Measurements from ENCODE around the gene NUP43.
"Not testable (repeated sequence)": the region's sequence is repeated elsewhere in the genome, so short reads cannot be mapped to it uniquely, and the experiment has no call there.

The NUP43 gene

GRCh38 chr6:149766156-149766769 is 19.9 kb upstream of the NUP43 start:
- no peak overlapping the region for H3K9ac ChIP-seq
- no peak overlapping the region for H3K27ac ChIP-seq
- H4K20me1 ChIP-seq = peaks cover 35% of the 10 kb centered on the region
- H3K9me3 ChIP-seq = peaks cover 35% of the 10 kb centered on the region
- no peak overlapping the region for H3K4me3 ChIP-seq
- H3K27me3 ChIP-seq = no peaks in the 10 kb centered on the region
- no peak for TF ChIP-seq Cebpa-rat (IDR thresholded peaks at IDR 0.05)
- peaks cover 6% of the 10 kb centered on the region; the same call in 1 of the 2 replicates for H3K4me1 ChIP-seq
- H3K4me2 ChIP-seq = no peak overlapping the region
- peaks cover 68% of the 10 kb centered on the region for H3K36me3 ChIP-seq

DNA sequence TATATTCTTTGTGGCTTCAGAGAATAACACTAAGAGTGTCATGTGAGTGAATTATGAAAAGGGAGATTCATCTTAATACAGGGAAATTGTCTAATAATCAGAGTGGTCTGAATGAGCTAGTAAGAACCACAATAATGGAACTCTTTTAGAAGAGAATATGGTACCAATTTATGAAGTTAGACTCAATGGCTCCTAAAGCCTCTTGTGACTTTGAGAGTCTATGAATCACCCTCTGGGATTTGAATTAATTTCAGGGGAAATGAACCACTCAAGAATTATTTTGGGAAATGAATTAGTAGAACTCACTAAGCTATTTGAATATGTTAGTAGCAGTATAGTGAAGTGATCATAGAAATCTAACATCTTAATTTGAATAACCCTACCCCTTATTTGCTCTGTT is 17.5 kb upstream of the NUP43 start:
- H3K4me2 ChIP-seq = no peak overlapping the region
- H3K27ac ChIP-seq = no peak overlapping the region
- H3K9me3 ChIP-seq = peaks cover 35% of the 10 kb centered on the region
- no peak overlapping the region for H3K9ac ChIP-seq
- H3K36me3 ChIP-seq = peaks cover 68% of the 10 kb centered on the region
- no peaks in the 10 kb centered on the region for H3K27me3 ChIP-seq
- peaks cover 11% of the 10 kb centered on the region; the same call in 1 of the 2 replicates for H3K4me1 ChIP-seq
- TF ChIP-seq Cebpa-rat (IDR thresholded peaks at IDR 0.05) = no peak
- peaks cover 43% of the 10 kb centered on the region; the same call in 1 of the 2 replicates for H4K20me1 ChIP-seq
- no peak overlapping the region for H3K4me3 ChIP-seq

DNA sequence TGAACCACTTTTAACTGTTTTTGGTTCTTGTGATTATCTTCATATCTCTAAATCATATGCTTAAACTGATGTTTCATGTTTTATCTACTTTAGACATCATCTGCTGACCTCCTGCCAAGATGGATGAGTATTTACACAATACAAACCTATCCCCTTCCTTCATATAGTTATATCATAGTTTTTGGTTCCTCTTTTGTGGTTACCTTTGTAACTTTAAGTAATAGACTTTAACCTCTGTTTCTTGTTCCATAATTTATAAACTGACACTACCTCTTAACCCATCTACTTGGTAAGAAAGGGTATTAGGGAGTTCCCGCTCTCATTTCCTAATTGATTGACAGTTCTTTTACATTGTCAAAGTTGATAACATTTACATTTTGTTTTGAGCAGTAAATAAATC is 15.1 kb upstream of the NUP43 start:
- Histone ChIP-seq H3K4me3 (no peak overlapping the region), H4K20me1 (peaks cover 55% of the 10 kb centered on the region), H3K4me1 (peaks cover 11% of the 10 kb centered on the region; the same call in 1 of the 2 replicates), H3K36me3 (peaks cover 60% of the 10 kb centered on the region), H3K4me2 (no peak overlapping the region), H3K27ac (no peak overlapping the region), H3K27me3 (no peaks in the 10 kb centered on the region), H3K9ac (no peak overlapping the region), H3K9me3 (peaks cover 23% of the 10 kb centered on the region)
- TF ChIP-seq Cebpa-rat (IDR thresholded peaks at IDR 0.05) = no peak

- Histone ChIP-seq H3K4me1 (peaks cover 28% of the 10 kb centered on the region), H3K4me2 (no peak overlapping the region), H3K4me3 (no peak overlapping the region), H4K20me1 (peaks cover 98% of the 10 kb centered on the region), H3K36me3 (peaks cover 50% of the 10 kb centered on the region), H3K27ac (no peak overlapping the region), H3K9ac (no peak overlapping the region), H3K9me3 (no peaks in the 10 kb centered on the region), H3K27me3 (no peaks in the 10 kb centered on the region)
- no peak for TF ChIP-seq Cebpa-rat (IDR thresholded peaks at IDR 0.05)
These were observed 9.9 kb upstream of the NUP43 start for GRCh38 chr6:149756261-149756636.

GRCh38 chr6:149755300-149756260 is 9.3 kb upstream of the NUP43 start:
- H3K27ac ChIP-seq = no peak overlapping the region
- peak overlapping the region; percentile 45 for H3K4me2 ChIP-seq
- H4K20me1 ChIP-seq = peaks cover 98% of the 10 kb centered on the region

GRCh38 chr6:149754548-149754947 is 8.2 kb upstream of the NUP43 start:
- Histone ChIP-seq H3K27me3 (no peaks in the 10 kb centered on the region), H3K4me2 (0 out of 2 replicates have a peak overlapping the region, but pooled peaks have one; percentile 45), H3K27ac (no peak overlapping the region), H3K4me1 (peaks cover 34% of the 10 kb centered on the region), H3K9me3 (no peaks in the 10 kb centered on the region), H3K4me3 (no peak overlapping the region), H4K20me1 (peaks cover 97% of the 10 kb centered on the region), H3K36me3 (peaks cover 36% of the 10 kb centered on the region), H3K9ac (no peak overlapping the region)
- no peak for TF ChIP-seq Cebpa-rat (IDR thresholded peaks at IDR 0.05)

More at GRCh38 chr6:149755300-149756260, 9.3 kb upstream of the NUP43 start:
- H3K27me3 ChIP-seq = no peaks in the 10 kb centered on the region
- no peak overlapping the region for H3K4me3 ChIP-seq
- H3K36me3 ChIP-seq = peaks cover 47% of the 10 kb centered on the region
- no peaks in the 10 kb centered on the region for H3K9me3 ChIP-seq
- TF ChIP-seq Cebpa-rat (IDR thresholded peaks at IDR 0.05) = no peak
- peak overlapping the region; percentile 22; the same call in 1 of the 2 replicates for H3K9ac ChIP-seq
- H3K4me1 ChIP-seq = peaks cover 30% of the 10 kb centered on the region

DNA sequence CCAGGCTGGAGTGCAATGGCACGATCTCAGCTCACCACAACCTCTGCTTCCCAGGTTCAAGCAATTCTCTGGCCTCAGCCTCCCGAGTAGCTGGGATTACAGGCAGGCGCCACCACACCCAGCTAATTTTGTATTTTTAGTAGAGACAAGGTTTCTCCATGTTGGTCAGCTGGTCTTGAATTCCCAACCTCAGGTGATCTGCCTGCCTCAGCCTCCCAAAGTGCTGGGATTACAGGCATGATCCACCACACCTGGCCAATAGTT is 7.0 kb upstream of the NUP43 start:
- H3K4me3 ChIP-seq, H3K27ac ChIP-seq, H3K9ac ChIP-seq, H3K9me3 ChIP-seq, H3K27me3 ChIP-seq, H3K4me2 ChIP-seq: not testable (repeated sequence)
- peaks cover 87% of the 10 kb centered on the region for H4K20me1 ChIP-seq
- H3K4me1 ChIP-seq = peaks cover 41% of the 10 kb centered on the region
- peaks cover 25% of the 10 kb centered on the region; the same call in 1 of the 2 replicates for H3K36me3 ChIP-seq

- peaks cover 42% of the 10 kb centered on the region for H3K4me1 ChIP-seq
- peaks cover 81% of the 10 kb centered on the region for H4K20me1 ChIP-seq
- H3K27me3 ChIP-seq = no peaks in the 10 kb centered on the region
- TF ChIP-seq Cebpa-rat (IDR thresholded peaks at IDR 0.05) = no peak
- no peaks in the 10 kb centered on the region for H3K9me3 ChIP-seq
- no peak overlapping the region for H3K9ac ChIP-seq
- H3K4me2 ChIP-seq = no peak overlapping the region
- no peak overlapping the region for H3K27ac ChIP-seq
- peaks cover 25% of the 10 kb centered on the region; the same call in 1 of the 2 replicates for H3K36me3 ChIP-seq
- H3K4me3 ChIP-seq = no peak overlapping the region
These were observed 6.5 kb upstream of the NUP43 start for GRCh38 chr6:149752600-149753373.

DNA sequence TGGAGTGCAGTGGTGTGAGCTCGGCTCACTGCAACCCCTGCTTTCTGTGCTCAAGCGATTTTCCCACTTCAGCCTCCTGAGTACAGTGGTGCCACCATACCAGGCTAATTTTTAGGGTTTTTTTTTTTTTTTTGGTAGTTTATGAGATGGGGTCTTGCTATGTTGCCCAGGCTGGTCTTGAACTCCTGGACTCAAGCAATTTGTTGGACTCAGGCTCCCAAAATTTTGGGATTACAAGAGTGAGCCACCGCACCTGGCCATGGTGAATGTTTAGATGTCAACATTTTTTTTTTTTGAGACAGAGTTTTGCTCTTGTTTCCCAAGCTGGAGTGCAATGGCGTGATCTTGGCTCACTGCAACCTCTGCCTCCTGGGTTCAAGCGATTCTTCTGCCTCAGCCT is 5.6 kb upstream of the NUP43 start:
- H4K20me1 ChIP-seq = peaks cover 73% of the 10 kb centered on the region
- H3K27me3 ChIP-seq, H3K27ac ChIP-seq, H3K9me3 ChIP-seq, H3K4me3 ChIP-seq, H3K9ac ChIP-seq: not testable (repeated sequence)
- H3K4me2 ChIP-seq = peak overlapping the region; percentile 97; the same call in 1 of the 2 replicates
- H3K4me1 ChIP-seq = peaks cover 42% of the 10 kb centered on the region
- H3K36me3 ChIP-seq = peaks cover 19% of the 10 kb centered on the region; the same call in 1 of the 2 replicates

Data from BLaER1 (cell line).